GDM1 (cell line): ENCODE results near the gene GRAP2.
"Not testable (repeated sequence)": the region's sequence is repeated elsewhere in the genome, so short reads cannot be mapped to it uniquely, and the experiment has no call there.

ENCODE experiments used
- DNase-seq: peaks from one replicate; lab custom pipeline; 2025; lab: John Stamatoyannopoulos, UW

The GRAP2 gene

DNA sequence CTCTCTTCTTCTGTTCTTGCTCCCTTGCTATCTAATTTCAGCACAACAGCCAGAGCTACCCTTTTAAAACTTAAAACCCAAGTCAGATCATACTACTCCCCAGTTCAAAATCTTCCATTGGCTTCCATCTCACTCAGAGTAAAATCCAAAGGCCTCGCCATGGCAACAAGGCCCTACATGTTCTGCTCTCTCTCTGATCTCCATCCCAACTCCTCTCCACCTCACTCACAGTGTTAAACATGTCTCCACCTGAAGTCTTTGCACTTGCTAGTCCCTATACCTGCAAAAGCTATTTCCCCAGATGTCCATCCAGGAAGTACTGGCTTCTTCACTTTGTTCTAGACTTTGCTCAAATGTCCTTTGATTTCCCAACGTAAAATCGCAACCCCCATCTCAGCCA is 3.0 kb upstream of the GRAP2 start:
- DNase-seq = no peak

GRCh38 chr22:39898997-39899396 is 1.9 kb upstream of the GRAP2 start:
- DNase-seq = no peak

- no peak for DNase-seq
Measured at GRCh38 chr22:39901565-39902146, 772 bp downstream of the GRAP2 start.

- not testable (repeated sequence) for DNase-seq
Measured at GRCh38 chr22:39904024-39904423, 3.1 kb downstream of the GRAP2 start.

GRCh38 chr22:39904862-39905261 is 4.0 kb downstream of the GRAP2 start:
- no peak for DNase-seq

DNA sequence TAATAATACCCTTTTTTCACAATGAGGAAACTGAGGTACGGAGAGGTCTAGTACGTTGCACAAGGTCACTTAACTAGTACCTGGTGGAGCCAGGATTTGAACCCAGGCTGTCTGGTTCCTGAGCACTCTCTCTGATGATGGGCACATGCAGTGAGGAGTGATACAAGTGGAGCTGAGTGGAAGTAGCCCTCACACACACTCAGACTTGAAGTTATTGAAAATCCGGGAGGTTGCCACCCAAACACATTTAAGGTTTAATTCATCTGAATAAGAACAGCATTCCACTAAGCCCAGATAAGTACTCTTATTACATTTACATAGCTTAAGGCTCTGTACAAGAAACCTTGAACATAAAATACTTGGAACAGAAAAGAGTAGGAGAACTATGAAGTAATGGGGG is 4.8 kb downstream of the GRAP2 start:
- no peak for DNase-seq

- no peak for DNase-seq
Measured at GRCh38 chr22:39906207-39906606, 5.3 kb downstream of the GRAP2 start.

DNA sequence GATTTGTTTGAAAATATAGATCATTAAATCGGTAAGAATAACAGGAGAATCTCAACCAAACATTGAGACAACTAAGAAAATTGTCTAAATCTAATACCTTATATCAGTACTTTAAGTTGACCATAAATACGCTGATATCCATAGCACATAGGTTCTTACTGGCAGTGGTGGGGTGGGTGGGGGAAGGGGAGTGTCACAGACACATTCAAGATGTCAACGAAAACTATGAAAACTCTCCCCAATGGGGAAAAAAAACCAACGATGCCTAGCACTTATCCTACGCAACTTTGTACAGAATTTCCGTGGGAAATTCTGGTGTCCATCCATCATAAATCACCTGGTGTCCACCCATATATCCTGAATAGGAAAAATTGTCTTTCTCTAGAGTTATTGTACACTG is 6.2 kb downstream of the GRAP2 start:
- no peak for DNase-seq

DNA sequence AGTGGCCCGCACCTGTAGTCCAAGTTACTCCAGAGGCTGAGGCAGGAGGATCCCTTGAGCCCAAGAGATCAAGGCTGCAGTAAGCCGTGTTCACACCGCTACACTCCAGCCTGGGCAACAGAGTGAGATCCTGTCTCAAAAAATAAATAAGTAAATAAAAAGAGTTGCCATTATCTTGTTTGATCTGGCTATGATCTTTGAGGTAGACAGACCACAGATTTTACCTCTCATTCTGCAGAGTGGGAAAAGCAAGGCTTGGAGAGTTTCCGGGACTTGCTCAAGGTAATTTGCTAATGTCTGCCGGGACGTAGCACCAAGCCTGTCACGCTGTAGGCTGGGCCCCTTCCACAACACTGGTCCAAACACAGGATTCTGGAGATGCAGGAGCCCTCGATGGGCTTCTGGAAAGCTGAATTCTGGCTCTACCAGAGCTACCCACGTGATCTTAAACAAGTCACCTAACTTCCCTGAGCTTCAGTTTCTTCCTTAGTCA is 6.8 kb downstream of the GRAP2 start:
- no peak for DNase-seq

DNA sequence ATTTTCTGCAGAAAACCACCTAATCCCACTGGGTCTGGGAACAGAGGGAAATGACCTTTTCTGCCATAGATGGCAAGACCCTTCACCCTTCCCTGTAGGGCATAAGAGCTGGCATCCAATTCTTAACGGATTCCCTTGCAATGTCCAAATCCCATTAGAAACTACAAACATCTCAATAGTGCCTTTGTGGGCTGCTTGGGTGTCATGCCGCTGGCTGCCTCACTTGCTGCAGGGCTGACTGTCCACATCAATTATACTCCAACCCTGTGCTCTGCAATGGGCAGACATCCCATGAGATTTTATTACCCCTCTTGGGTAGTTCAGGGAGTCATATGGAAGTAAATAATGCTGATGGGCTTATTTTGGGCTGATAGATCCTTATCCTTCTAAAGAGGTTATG is 7.3 kb downstream of the GRAP2 start:
- no peak for DNase-seq

DNA sequence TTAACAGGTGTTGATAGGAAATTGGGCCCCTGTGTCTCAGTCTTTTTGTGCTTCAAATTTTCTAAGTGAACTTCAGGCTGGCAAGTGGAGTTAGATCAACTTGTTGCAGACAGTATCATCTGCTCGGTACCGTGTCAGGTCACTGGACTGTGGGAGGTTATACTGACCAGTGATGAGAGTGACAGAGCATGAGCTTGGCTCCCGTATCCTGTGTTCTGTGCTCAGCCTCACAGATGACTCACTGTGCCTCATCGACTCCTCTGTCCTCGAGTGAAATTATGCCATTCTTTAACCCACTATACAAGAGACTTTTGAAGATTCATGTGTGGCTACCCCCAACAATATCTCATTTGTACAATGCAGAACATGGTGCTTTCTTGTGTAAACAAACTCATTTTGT is 7.9 kb downstream of the GRAP2 start:
- no peak for DNase-seq

GRCh38 chr22:39910876-39911613 is 10.2 kb downstream of the GRAP2 start:
- no peak for DNase-seq

DNA sequence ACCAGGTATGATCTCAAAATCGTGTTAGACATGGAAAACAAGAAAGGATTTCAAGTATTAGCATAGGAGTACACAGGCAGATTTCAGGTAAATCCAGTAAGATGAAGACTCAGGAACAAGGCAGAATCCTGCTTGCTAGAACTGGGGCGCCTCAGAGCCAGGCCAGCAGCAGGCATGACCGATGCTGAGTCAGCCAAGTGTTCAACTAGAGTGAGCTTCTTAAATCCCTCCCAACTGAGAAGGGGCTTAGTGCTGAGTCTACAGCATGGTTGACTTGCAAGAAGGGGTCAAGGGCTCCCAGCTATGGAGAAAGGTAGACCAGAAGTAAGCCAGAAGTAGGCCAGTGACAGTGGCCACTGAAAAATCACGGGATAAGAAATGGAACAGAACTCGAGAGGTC is 12.4 kb downstream of the GRAP2 start:
- no peak for DNase-seq

GRCh38 chr22:39913886-39914285 is 13.0 kb downstream of the GRAP2 start:
- no peak for DNase-seq

GRCh38 chr22:39914584-39914983 is 13.7 kb downstream of the GRAP2 start:
- DNase-seq = no peak

- DNase-seq = no peak
Measured at GRCh38 chr22:39915295-39915726, 14.4 kb downstream of the GRAP2 start.

- no peak for DNase-seq
Measured at GRCh38 chr22:39916496-39916895, 15.6 kb downstream of the GRAP2 start.

DNA sequence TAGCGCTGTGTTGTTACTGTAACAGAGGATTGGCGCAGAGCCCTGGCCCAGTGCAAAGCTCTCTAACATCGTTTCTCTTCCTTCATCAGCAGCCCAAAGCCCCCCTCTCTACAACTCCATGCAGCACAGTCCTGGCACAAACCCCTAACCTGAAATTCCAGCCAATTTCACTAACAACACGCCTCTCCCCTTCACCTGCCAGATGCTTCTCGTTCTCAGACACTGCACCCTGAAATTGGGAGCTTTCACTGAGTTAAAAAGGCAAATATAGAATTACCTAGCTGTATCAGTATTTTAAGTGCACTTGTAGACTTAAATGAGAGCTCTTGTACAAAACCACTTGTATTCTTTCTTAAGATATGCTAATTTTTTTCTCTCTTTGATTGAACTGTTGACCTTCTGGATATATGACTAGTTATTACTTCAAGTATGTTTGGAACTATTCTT is 16.3 kb downstream of the GRAP2 start:
- no peak for DNase-seq

GRCh38 chr22:39917776-39918495 is 17.1 kb downstream of the GRAP2 start:
- no peak for DNase-seq

- no peak for DNase-seq
Measured at GRCh38 chr22:39920134-39920743, 19.4 kb downstream of the GRAP2 start.

DNA sequence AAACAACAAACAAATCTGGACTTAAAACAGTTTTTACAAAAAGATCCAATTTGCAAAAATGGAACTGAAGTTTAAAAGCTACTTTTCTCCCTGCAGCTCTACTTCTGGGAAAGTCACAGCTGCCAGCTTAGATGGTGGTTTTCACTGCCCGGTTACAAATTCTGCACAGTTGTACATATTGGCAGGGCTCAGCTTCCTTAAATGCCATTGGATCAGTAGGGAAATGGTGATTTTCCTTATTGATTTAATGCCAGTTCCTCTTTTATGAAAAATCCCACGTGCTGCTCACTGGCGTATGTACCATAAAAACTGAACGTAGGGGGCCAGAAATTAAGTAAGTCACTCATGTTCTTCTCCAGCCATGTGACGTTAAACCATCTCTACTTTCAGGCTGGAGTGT is 22.8 kb downstream of the GRAP2 start:
- no peak for DNase-seq

DNA sequence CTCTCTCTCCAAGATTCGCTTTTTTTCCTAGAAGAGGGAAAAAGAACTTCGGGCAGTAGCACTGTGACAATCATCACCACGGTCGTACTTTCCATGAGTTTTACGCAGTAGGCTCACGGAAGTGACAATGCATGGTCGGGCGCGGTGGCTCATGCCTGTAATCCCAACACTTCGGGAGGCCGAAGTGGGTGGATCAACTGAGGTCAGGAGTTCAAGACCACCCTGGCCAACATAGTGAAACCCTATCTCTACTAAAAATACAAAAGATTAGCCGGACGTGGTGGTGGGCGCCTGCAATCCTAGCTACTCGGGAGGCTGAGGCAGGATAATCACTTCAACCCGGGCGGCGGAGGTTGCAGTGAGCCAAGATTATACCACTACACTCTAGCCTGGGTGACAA is 23.4 kb downstream of the GRAP2 start:
- DNase-seq = no peak

DNA sequence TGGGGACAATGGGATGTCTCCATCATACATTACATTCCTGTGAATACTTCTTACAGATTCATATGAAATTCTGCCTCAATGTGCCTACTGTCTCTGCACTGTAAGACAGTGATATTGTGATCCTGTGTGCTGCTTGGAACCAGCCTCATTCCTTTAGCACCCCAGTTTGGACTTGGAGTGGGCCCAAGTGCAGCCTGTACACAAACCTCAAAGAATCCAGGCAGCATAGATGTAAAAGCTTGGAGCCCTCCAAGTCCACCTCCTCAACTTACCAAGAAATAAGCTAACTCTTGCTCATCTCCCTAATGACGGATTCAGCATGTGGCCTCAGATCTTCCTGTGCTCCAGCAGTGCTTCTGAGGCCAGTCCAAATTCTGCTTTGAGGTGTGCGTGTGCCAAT is 24.4 kb downstream of the GRAP2 start:
- no peak for DNase-seq
